VCaP (cell line): Measurements from ENCODE around the gene LTBR.

Experiments used
- H3K27ac ChIP-seq: fragments of 450-650 bp; 2 replicates; pipeline ENCODE4 v1.5.1; 2017
- CTCF ChIP-seq: fragments of 450-650 bp; conservative IDR thresholded peaks from 2 replicates; pipeline ENCODE4 v1.5.1; 2017; ENCODE audit warnings: mild to moderate bottlenecking, moderate library complexity

LTBR gene

GRCh38 chr12:6360578-6361490 is 23.1 kb upstream of the LTBR start:
- TF ChIP-seq CTCF, result no peak
- peak overlapping the region; percentile 15; the same call in 1 of the 2 replicates for H3K27ac ChIP-seq

- no peak for TF ChIP-seq CTCF
- no peak overlapping the region for H3K27ac ChIP-seq
These were observed 22.1 kb upstream of the LTBR start for GRCh38 chr12:6361834-6362233.

- H3K27ac ChIP-seq, result no peak overlapping the region
These were observed 21.6 kb upstream of the LTBR start for GRCh38 chr12:6362403-6362802.

GRCh38 chr12:6363010-6363329 is 21.0 kb upstream of the LTBR start:
- peak overlapping the region; percentile 90 for H3K27ac ChIP-seq
- TF ChIP-seq CTCF, result no peak

More at GRCh38 chr12:6362403-6362802, 21.6 kb upstream of the LTBR start:
- TF ChIP-seq CTCF, result no peak

GRCh38 chr12:6363330-6364043 is 20.5 kb upstream of the LTBR start:
- peak; percentile 4; the same call in 1 of the 2 replicates for TF ChIP-seq CTCF
- peak overlapping the region; percentile 90 for H3K27ac ChIP-seq

GRCh38 chr12:6364044-6364374 is 20.0 kb upstream of the LTBR start:
- H3K27ac ChIP-seq, result peak overlapping the region; percentile 90
- TF ChIP-seq CTCF, result no peak

- no peak overlapping the region for H3K27ac ChIP-seq
- TF ChIP-seq CTCF, result no peak; the same call in 1 of the 2 replicates
These were observed 16.6 kb upstream of the LTBR start for GRCh38 chr12:6367065-6367968.
